A673 (cell line): ENCODE data around the gene KRT27. TPM values are rescaled to one million over a fixed set of nuclear protein-coding genes. Genes with fewer than 3 reads are reported as not detected.
A peak's percentile ranks its signal among the peaks of the same experiment; 100 is the strongest.

Experiments
- Bru-seq: library from RNA; stranded (reverse); fragments of 400-500 nt; gene quantifications from one replicate; lab custom pipeline; 2021; lab: Mats Ljungman, UMichigan
- BruChase-seq, 2 experiments: library from RNA; stranded (reverse); fragments of 400-500 nt; gene quantifications; one replicate each; lab custom pipeline; 2021; lab: Mats Ljungman, UMichigan
- BruUV-seq: library from RNA; stranded (reverse); fragments of 400-500 nt; replicated peaks from 2 replicates; lab custom pipeline; 2021; lab: Mats Ljungman, UMichigan
- CTCF ChIA-PET: fragments of 300-600 bp; sonication (Branson Sonifier 250); formaldehyde crosslinking; loops from one replicate; lab custom pipeline; 2022; ENCODE audit warnings: antibody characterized with exemption; lab: Charles Lee
- POLR2A ChIA-PET: fragments of 300-600 bp; sonication (Branson Sonifier 250); formaldehyde crosslinking; loops from one replicate; lab custom pipeline; 2022; ENCODE audit warnings: antibody characterized with exemption; ENCODE audit not compliant: low non-redundant PET; lab: Charles Lee
- DNase-seq: peaks from one replicate; pipeline ENCODE4 v3.0.0-alpha.2; 2015; ENCODE audit warnings: low spot score
- H3K27ac ChIP-seq: fragments of 200-600 bp; sonication (generic); 2 replicates; pipeline ENCODE4 v1.5.1; 2016; ENCODE audit warnings: mixed run types, low read depth, mild to moderate bottlenecking, mixed read lengths, antibody characterized with exemption, low read length; ENCODE audit not compliant: poor library complexity, severe bottlenecking
- H3K27me3 ChIP-seq: fragments of 200-600 bp; sonication (generic); replicated peaks from 2 replicates; pipeline ENCODE4 v1.6.1; 2017; ENCODE audit warnings: mixed run types, low read depth, mild to moderate bottlenecking, mixed read lengths, antibody characterized with exemption, low read length; ENCODE audit not compliant: insufficient read depth, poor library complexity
- H3K36me3 ChIP-seq: fragments of 200-600 bp; sonication (generic); 2 replicates; pipeline ENCODE4 v1.6.1; 2016; ENCODE audit warnings: mixed run types, mild to moderate bottlenecking, mixed read lengths, antibody characterized with exemption, low read length; ENCODE audit not compliant: insufficient read depth, poor library complexity, severe bottlenecking
- H3K4me1 ChIP-seq: fragments of 200-600 bp; sonication (generic); 2 replicates; pipeline ENCODE4 v1.6.1; 2017; ENCODE audit warnings: mixed run types, mild to moderate bottlenecking, mixed read lengths, antibody characterized with exemption, low read length; ENCODE audit not compliant: insufficient read depth, poor library complexity, severe bottlenecking
- H3K4me3 ChIP-seq: fragments of 200-600 bp; sonication (generic); 2 replicates; pipeline ENCODE4 v1.5.1; 2016; ENCODE audit warnings: low read depth, mixed run types, mild to moderate bottlenecking, mixed read lengths, low read length; ENCODE audit not compliant: poor library complexity, severe bottlenecking
- H3K9me3 ChIP-seq: fragments of 200-600 bp; sonication (generic); 2 replicates; pipeline ENCODE4 v1.6.1; 2016; ENCODE audit warnings: mixed run types, low read depth, mild to moderate bottlenecking, mixed read lengths, antibody characterized with exemption, low read length; ENCODE audit not compliant: poor library complexity, severe bottlenecking
- CTCF ChIP-seq: fragments of 300-800, 200-600 bp; sonication (generic); conservative IDR thresholded peaks from 2 replicates; pipeline ENCODE4 v1.5.1; 2017; ENCODE audit warnings: low read depth, mild to moderate bottlenecking, antibody characterized with exemption, low read length, moderate library complexity, mixed read lengths
- EZH2 ChIP-seq: fragments of 200-600 bp; sonication (generic); IDR thresholded peaks from 2 replicates; pipeline ENCODE4 v1.6.1; 2017; ENCODE audit warnings: borderline replicate concordance, low read depth, mild to moderate bottlenecking, mixed read lengths, antibody characterized with exemption, low read length; ENCODE audit not compliant: poor library complexity, severe bottlenecking
- intact Hi-C: fragments of 100-400 bp; cut with micrococcal nuclease; formaldehyde crosslinking; loops from one replicate; pipeline ENCODE4 v1.10.0; 2022; ENCODE audit not compliant: unreplicated experiment
- long read RNA-seq: library from polyadenylated mRNA; stranded (forward); transcript quantifications from one replicate; pipeline ENCODE4 v2.0.0, GENCODE V29; 2022
- total RNA-seq: library from RNA; stranded (reverse); gene quantifications from 2 replicates; pipeline ENCODE4 v1.2.3, GENCODE V29; 2021

The KRT27 gene
- total RNA-seq (not detected in 2 replicates), Bru-seq, nascent RNA (not detected), BruChase-seq, experiment 1, labeled RNA remaining after a 2-hour chase (not detected), BruChase-seq, experiment 2, labeled RNA remaining after a 6-hour chase (not detected)
- long read RNA-seq = 0 reads

DNA sequence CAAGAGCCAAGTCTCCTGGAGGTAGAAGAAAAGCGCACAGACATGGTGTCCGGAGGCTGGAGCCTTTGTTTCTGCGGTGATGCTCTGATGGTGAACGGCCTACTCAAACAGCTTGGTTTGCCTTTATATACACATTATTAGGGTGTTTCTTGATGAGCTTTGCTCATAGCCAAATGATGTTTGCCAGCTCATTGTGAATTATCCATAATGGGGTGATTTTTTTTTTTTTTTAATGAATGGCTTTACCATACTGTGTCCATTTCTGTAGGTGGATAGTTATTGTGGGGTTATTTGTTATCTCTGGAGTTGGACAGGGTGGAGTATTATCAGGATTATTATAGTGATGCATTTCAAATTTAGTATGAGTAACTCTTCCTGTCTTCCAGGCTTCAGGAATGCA lies at the start of gene KRT27:
Gene KRT27, minus strand, starts transcription at position 101 of the 400 bp plus-strand sequence. Its CDS starts 57 bp downstream, at position 44.
- H3K9me3 ChIP-seq = no peaks in the 10 kb centered on the region
- no peak for DNase-seq
- no peak for TF ChIP-seq EZH2
- TF ChIP-seq CTCF = no peak
- no TSS peak for BruUV-seq
- CTCF ChIA-PET = interaction anchor here (0.7 kb wide), 1 partner anchor 357 kb away, joined by 5 read pairs; no protein-coding TSS in a partner anchor
- no peak within 1 kb of the TSS for H3K27ac ChIP-seq
- H3K27me3 ChIP-seq = no peaks in the 10 kb centered on the region
- intact Hi-C loops = no loop called here
- POLR2A ChIA-PET = no interaction called here
- no peaks in the 10 kb centered on the region for H3K36me3 ChIP-seq
- H3K4me1 ChIP-seq = no peaks in the 10 kb centered on the region
- no peak within 1 kb of the TSS for H3K4me3 ChIP-seq

DNA sequence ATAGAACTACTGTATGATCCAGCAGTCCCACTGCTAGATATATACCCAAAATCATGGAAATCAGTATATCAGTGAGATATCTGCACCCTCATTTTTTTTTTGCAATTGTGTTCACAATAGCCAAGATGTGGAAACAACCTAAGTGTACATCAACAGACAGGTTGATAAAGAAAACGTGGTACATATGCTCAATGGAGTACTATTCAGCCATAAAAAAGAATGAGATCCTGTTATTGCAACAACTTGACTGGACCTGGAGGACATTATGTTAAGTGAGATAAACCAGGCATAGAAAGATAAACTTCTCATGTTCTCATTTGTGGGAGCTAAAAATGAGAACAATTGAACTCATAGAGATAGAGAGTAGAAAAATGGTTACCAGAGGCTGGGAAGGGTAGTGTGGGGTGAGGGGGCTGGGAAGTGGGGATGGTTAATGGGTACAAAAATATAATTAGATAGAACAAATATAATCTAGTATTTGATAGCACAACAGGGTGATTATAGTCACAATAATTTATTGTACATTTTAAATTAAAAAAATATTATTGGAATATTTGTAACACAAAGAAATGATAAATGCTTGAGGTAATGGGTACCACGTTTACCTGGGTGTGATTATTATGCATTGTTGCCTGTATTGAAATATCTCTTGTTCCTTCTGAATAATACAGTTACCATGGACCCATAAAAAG lies 47.9 kb upstream of the KRT27 start:
- BruUV-seq = no TSS peak
- no peak overlapping the region for H3K4me3 ChIP-seq
- H3K27me3 ChIP-seq = no peaks in the 10 kb centered on the region
- H3K36me3 ChIP-seq = no peaks in the 10 kb centered on the region
- ChIA-PET POLR2A (interaction anchor here (0.5 kb wide), 1 partner anchor 501 kb away, joined by 11 read pairs; no protein-coding TSS in a partner anchor), CTCF (no interaction called here)
- intact Hi-C loops = no loop called here
- TF ChIP-seq CTCF (no peak), EZH2 (no peak)
- no peak overlapping the region for H3K27ac ChIP-seq
- H3K9me3 ChIP-seq = no peaks in the 10 kb centered on the region
- peaks cover 21% of the 10 kb centered on the region for H3K4me1 ChIP-seq
- no peak for DNase-seq

DNA sequence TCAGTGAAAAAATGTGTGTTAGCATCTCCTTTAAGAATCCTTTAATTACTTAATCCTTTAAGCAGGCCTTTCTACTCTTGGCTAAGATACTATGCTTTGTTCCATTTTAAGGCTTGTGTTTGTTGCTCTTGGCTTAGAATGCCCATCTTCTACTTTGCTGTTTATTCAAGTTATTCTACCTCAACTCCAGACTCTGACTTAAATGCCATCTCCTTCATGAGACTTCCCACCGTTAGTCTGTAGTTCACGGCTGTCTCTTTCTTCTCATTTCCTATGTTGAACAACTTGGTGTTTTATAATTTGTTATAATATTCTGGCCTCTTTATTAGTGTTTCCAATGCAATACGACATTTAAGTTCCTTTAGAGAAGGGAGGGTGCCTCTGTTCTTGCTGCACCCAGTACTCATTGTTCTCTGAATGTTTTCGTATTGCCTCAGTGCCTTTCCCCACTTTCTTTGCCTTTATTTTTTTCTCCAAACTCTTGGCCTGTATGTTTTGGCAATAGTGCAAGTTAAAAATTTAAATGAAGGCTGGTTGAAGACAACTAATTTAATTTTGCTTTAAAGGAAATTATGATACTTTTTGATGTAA lies 46.2 kb upstream of the KRT27 start:
- Histone ChIP-seq H3K4me3 (peak overlapping the region; percentile 12), H3K36me3 (no peaks in the 10 kb centered on the region), H3K27ac (peak overlapping the region; percentile 63), H3K4me1 (peaks cover 21% of the 10 kb centered on the region), H3K9me3 (no peaks in the 10 kb centered on the region), H3K27me3 (no peaks in the 10 kb centered on the region)
- BruUV-seq = no TSS peak
- no peak for TF ChIP-seq EZH2
- TF ChIP-seq CTCF = no peak
- CTCF ChIA-PET = no interaction called here
- POLR2A ChIA-PET = no interaction called here
- no peak for DNase-seq
- intact Hi-C loops = no loop called here
